Vagina (tissue), 2 donors: ENCODE measurements around the gene AGPAT2.

Experiments
- CTCF ChIP-seq, 3 experiments: fragments of 450-650 bp in 2 of 3; fragments of 200-600 bp in 1 of 3; sonication (generic) in 1 of 3; IDR thresholded peaks; one replicate each; pipeline ENCODE4 v1.5.1; 2017 to 2019; ENCODE audit warnings: antibody characterized with exemption in 3 of 3, mild to moderate bottlenecking in 2 of 3, moderate library complexity in 2 of 3
- POLR2A ChIP-seq, 2 donors: fragments of 450-650 bp; IDR thresholded peaks; one replicate each; pipeline ENCODE4 v1.6.1; 2017; ENCODE audit warnings: antibody characterized with exemption in 2 of 2, mild to moderate bottlenecking in 2 of 2, moderate library complexity in 2 of 2

- TF ChIP-seq POLR2A (IDR thresholded peaks at IDR 0.05) (no peak), CTCF (IDR thresholded peaks at IDR 0.05) (no peak)
Observed at GRCh38 chr9:136624184-136624951, 62.9 kb downstream of the AGPAT2 start.
